HG02884 (cell line): ENCODE results near the gene APOA1.
"Not testable (repeated sequence)": the region's sequence is repeated elsewhere in the genome, so short reads cannot be mapped to it uniquely, and the experiment has no call there.

ENCODE experiments used
- ATAC-seq: cut with Tn5 transposase; IDR thresholded peaks from one replicate; pipeline ENCODE4 v1.9.1; 2021; ENCODE audit warnings: mild to moderate bottlenecking, moderate library complexity; ENCODE audit not compliant: unreplicated experiment

APOA1 gene

DNA sequence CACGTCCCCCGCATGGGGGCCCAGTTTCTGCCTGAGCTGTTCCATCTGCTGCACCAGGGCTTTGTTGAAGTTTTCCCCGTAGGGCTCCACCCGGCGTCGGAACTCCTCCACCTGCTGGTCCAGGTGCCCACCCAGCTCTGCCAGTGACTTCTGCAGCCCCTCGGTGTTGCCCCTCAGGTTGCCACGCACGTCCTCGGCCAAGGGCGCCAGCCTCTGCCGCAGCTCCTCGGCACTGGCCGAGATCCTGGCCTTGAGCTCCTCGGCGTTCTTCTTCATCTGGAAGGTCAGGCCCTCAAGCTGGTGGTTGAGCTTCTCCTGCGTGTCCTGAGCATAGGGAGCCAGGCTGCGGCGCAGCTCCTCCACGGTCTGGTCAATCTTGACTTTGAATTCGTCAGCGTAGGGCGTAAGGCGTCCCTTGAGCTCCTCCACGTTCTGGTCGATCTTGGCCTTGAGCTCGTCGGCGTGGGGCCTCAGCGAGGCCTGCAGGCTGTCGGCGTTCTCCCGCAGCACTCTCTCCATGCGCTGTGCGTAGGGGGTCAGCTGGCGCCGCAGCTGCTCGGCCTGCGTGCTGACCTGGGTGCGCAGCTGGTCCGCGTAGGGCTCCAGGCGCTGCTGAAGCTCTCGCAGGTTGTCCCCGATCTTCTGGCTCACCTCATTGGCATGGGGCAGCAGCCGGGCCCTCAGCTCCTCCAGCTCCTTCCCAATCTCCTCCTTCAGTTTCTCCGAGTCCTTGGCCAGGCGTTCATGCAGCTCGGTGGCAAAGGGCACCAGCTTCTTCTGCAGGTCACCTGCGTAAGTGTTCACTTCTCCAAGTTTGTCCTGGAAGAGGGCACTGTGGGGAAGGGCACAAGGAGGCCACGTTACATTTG, 16.1 kb downstream of the APOA1 start:
- ATAC-seq = no peak

DNA sequence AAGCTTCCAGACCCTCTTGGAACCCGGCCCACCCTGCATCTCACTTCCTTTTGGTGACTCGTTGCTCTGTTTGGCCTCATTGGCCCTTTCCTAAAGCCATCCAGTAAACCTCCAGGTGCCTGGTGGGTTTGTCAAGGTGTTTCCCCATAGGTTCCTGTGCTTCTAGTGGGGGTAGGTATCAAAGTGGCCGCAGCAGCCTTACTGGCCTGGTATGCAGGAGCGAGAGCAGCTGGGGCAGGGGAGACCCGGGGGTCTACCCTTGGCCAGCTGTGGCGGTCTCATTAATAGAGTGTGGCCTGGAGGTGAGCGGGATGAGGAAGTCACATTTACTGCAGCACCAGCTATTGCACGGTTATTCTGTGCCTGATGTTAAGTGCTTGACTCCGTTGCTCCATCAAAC, 18.4 kb downstream of the APOA1 start:
- ATAC-seq = no peak

DNA sequence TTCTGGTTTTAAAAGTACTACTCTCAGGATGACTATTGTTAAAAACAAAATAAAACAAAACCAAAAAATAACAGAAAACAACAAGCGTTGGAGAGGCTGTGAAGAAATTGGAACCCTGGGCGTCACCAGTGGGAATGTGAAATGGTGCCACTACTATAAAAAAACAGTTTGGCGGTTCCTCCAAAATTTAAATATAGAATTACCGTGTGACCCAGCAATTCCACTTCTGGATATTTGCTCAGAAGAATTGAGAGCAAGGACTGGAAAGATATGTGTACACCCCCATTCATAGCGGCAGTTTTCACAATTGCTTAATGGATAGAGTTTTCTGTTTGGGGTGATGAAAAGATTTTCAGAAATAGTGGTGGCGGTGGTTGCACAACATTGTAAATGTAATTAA, 22.9 kb downstream of the APOA1 start:
- no peak for ATAC-seq

DNA sequence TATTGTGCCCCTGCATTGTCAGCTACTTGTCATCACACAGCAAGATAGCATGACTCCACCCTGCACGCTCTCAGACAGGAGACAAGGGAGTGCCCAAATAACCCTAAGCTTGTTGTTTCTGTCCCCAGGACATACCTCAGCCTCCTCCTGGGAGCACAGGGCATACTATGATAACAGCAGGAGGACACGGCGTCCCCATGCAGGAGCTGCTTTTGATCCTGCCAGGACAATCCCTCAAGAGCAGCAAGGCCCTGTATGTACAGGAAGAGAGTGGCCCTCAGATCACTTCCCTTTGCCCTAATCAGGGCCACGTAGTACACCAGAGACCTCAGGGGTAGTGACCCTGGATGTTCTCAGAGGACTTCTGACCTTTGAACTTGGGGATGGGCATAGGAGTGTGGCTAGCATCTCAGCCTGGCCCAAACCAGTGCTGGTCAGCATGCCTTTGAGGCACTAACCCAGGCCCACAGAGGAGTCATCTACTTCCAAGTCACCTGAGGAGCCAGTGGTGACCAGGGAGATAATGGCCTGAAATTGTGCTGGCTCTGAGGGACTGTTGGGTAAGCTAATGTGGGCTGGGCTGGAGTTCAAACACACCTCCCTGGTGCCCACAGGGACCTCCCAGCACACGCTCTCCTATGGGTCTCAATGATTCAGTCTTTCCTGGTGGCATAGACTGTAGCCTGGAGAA, 23.5 kb downstream of the APOA1 start:
- ATAC-seq = no peak

DNA sequence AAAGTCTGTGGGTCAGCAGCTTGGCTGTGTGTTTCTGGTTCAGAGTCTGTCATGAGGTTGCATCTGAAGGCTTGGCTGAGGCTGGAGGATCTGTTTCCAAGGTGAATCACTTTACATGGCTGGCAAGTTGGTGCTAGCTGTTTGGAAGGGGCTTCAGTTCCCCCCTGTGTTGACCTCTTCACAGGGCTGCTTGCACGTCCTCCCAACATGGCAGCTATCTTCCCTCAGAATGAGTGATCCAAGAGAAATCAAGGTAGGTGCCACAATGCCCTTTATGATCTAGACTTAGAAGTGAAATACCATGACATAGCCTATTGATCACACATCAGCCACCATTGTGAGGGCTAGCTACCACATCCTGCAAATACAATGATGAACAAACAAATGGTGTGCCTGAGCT, 24.3 kb downstream of the APOA1 start:
- no peak for ATAC-seq

DNA sequence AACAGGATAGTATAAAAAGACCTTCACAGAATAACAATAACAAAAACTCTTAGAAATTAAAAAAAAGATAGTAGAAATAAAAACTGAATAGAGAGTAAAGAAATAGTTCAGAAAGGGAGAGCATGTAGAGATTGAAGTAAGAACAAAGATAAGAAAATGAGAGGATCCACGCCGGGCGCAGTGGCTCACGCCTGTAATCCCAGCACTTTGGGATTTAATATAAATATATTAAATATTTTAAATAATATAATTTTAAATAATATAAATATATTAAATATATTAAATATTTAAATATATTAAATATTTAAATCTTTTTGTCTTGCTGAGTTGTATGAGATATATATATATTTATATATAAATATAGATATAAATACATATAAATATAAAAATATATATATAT, 25.3 kb downstream of the APOA1 start:
- no peak for ATAC-seq

DNA sequence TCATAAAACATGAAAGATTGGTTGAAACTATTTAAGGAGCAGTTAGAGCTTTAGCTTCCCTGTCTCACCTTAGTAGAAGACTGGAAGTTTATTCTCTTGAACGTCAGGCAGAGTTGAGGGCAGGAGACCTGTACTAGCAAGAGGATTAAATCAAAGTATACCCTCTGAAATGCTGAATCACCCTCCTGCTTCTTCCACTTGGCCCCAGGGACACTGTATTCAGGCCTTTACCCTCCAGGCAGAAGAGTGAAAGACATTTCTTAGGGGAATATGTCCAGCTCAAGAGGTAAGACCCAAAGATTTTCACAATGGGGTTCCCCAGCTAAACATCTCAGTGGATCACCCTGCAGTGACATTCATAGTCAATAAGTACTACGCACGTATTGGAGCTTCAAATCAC, 26.2 kb downstream of the APOA1 start:
- ATAC-seq = no peak

DNA sequence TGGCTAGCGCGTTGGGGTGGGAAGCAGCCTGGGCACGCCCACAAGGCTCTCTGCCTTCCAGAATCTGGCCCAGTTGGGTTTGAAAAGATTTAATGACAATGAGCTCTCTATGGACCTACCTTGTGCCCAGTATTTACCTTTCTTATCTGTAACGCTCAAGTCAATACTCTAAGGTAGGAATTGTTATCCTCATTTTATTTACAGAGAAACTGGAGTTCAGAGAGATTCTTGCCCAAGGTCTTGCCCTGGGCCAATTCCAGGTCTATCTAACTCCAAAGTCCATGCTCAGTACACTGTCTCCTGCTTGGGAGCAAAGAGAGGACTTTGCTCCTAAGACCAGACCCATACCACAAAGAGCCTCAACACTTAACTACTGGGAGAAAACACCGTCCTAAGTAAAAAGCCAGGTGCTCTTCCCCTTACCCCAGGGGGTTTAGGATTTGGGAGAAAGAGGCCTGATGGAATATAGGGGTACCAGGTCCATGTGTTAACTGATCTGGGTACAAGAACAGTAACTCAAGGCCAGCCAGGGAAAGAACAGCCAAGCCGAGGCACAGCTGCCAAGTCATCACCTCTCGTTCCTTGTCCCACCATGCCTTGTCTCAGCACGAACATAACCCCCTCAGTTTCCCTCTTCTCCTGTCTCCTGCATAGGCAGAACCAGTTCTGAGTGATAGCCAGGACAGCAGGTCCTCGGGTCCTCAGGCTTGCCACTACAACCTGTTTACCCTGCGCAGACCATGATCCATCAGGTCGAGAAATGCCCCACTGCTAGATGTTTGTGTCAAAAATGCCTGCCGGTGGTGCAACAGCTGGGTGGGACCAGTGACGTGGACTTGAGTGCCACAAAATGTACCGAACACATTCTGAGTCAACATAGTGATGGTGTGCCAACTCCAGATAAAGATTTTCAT, 28.9 kb downstream of the APOA1 start:
- no peak for ATAC-seq

DNA sequence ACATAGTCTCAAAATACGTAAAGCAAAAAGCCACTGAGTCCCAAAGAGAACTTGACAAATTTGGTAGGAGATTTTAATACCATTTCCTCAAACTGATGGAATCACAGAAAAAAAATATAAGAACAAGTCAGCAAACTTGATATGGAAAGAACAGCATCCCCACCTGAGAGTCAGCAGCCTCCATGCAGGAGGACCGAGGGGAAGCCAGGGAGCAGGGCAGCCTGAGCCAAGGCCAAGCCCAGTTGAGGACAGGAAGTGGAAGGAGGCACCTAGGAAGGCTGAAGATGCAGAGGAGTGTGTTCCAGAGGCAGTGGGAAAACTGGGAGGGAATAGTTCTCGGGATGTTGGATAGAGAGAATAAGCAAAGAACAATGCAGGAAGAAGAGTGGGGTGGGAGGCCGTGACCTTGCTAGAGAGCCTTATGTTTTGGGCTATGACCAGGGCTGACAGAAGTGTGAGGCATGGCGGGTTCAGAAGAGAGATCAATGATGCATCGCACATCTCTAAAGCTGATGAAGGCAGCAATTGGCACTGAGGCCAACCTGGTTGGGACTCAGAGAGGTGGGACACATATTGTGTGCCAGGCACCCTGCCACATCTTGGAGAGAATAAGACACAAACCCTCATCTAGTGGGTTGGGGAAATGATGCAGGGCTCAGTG, 29.7 kb downstream of the APOA1 start:
- ATAC-seq = no peak

DNA sequence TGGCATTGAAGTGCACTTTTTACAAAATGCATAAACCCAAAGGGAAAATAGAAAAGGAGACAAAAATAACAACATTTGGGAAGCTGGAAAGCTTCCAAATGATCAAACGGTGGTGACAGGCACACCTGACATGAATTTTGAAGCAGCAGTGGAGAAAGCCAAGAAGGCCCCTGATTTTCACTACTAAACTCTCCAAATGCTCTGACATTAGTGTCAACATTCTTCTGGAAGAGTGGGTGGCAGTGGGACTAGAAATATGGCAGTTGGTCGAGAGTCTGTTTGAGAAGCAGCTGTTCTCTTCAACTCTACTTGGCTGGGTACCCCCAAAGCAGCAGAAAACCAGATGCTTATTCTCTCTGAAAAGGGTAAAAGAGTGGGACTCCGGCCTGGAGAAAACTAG, 33.4 kb downstream of the APOA1 start:
- ATAC-seq = no peak

DNA sequence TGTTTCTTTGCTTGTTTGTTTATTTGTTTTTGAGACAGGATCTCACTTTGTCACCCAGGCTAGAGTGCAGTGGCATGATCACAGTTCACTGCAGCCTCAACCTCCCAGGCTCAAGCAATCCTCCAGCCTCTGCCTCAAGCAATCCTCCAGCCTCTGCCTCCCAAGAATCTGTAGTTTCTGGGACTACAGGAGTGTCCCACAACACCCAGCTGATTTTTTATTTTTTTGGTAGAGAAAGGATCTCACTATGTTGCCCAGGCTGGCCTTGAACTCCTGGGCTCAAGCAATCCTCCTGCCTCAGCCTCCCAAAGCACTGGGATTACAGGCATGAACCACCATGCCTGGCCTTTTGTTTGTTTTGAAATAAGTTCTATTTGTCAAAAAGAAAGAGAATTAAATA, 35.8 kb downstream of the APOA1 start:
- ATAC-seq = not testable (repeated sequence)

DNA sequence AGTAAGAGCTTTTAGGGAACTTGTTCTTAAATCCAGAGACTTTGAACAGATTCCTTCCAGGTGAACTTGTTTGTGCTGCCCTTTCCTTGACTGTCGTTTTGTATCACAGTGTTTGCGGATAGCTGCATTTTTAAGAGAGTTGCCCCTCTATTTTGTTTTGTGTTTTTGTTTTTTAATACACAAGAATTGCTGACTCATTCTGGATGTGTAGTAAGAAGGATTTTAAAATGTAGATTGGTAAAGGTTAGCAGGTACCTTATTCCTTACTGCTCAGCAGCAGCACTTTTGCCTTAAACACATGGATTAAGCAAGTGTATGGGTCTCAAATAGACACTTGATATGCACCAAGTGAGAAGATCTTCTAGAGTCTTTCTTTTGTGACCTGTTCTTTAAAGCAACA, 36.8 kb downstream of the APOA1 start:
- ATAC-seq = no peak

DNA sequence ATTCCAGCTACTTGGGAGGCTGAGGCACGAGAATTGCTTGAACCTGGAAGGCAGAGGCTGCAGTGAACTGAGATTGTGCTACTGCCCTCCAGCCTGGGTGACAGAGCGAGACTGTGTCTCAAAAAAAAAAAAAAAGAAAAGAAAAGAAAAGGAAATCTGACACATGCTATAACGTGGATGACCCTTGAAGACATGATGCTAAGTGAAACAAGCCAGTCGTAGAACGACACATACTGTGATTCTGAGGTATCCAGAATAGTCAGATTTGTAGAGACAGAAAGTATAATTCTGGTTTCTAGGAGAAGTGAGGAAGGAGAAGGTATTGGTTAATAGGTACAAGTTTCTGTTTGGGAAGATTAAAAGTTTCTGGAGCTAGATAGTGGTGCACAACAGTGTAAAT, 39.1 kb downstream of the APOA1 start:
- no peak for ATAC-seq

DNA sequence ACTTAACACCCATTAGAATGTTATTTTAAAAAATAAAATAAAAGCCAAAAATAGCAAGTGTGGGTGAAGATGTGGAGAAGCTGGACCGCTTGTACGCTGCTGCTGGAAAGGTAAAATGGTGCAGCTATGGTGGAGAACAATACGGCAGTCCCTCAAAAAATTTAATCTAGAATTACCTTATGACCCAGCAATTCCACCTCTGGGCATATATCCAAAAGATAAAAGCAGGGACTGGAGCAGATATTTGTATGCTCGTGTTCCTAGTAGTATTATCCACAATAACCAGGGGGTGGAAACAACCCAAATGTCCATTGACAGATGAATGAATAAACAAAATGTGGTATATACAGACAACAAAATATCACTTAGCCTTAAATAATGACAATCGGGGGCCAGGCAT, 39.6 kb downstream of the APOA1 start:
- no peak for ATAC-seq

DNA sequence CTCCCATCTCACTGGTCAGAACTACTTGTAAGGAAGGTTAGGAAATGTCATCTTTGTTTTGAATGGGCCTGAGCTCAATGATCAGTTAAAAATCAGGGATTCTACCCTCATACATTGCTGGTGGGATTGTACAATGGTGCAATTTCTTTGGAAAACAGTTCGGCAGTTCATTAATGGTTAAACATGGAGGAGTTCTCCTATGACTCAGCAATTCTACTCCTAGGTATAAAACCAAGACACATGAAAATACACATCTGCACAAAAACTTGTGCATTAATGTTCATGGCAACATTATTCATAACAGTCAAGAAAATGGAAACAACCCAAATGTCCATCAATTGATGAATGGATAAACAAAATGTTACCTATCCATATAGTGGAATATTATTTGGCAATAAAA, 40.9 kb downstream of the APOA1 start:
- ATAC-seq = no peak

DNA sequence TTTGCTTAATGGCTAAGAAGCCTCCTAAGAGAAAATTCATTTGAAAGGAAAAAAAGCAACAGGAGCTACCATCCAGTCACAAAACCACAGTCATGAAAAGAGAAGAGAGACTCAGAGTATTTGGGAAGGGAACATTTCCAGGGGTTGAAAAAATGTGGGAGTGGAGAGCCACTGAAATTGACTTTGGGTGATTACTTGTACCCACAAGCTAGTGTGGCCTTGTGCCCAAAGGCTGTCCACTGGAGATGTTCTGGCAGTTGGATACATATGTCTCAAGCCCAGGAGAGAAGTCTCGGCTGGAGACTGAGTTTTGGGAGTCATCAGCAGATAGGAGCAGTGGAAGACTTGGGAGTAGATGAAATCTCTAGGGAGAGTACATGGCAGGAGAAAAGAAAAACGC, 42.6 kb downstream of the APOA1 start:
- no peak for ATAC-seq

DNA sequence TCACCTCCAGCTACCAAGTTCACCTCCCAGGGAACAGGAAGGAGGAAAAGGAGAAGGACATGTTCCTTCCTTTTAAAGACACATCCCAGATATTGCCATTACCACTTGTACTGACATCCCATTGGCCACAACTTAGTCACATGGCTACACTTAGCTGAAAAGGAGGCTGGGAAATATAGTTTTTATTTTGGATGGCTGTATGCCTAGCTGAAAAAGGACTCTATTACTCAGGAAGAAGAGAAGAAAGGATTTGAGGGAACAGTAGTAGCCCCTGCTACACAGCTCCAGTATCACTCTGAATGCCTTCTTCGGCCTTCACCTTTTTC, 43.7 kb downstream of the APOA1 start:
- no peak for ATAC-seq

DNA sequence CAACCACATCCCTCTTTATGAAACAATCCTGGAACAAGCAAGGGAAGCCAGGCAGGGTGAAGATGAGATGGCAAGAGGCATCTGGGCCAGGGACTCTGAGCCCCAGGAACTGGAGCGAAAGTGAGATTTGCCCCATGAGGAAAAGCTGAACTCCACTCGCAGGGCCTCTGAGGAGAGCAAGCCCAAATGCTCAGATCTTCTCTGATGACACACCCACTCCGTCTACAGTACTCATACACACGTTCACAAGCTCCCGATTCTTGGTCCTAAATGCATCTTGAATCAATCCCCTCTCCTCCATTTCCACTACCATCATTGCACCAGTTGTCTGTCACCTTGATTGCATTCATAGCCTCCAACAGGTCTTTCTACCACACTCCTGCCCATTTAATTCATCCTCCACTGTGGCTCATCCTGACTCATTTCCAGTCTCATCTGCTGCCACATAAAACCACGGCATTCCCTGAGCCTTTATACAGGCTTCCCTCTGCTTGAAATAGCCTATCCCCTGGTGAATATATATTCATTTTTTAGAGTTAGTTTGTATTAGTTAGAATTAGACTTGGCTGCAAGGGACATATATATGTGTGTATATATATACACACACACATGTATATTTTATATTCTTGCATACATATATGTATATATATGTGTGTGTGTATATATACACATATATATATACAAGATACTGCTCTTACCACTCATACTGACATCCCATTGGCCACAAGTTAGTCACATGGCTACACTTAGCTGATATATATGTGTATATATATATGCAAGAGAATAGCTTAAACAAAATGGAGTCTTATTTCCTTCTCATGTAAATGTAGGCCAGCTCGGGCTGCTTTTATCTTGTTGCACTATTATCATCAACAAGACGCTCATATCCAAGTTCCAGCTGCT, 44.3 kb downstream of the APOA1 start:
- no peak for ATAC-seq

DNA sequence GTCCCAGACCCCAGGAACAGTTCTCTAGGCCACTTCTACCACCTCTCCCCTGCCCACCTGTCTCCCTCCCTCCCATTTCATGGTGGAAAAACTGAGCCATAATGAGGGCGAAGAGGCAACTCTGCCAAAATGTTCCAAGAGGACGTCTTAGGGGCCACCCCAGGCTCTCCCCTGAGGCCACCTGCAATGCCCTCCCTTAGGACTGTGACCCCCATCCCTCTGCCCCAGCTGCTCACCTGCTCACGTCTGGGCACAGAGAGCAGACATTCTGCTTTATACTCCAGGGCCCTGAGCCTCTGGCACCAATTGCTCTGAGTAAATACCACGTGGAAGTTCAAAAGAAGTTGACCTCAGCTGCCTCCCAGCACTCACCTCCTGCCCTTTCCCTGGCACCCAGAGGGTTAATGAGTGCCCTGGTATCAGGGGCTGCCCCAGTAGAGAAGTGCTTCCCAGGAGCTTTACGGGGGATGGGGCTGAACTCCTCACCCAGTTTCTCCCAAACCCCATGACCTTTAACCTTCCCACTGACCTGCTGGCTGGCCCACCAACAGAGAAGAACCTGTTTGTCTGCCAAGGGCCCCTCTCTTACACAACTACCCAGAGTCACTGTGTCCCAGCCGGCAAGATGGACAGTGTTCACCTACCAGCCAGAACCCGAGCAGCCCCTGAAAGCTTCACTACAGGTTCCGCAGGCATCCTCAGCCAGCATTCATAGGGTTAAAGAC, 45.1 kb downstream of the APOA1 start:
- no peak for ATAC-seq

DNA sequence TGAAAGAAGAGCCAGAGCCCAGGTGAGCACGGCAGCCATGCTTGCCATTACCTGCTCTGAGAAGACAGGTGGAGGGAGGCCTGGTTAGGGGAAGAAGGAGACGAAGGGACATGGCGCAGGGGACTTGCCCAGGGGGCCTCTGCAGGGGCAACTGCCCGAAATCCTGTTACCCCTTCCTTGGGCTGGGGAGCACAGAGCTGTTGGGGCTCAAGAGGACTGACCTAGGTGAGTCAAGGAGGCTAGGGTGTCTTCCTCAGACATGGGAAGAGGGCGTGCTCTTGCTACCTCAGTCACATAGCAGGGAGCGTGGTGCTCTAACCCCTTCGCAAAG, 45.6 kb downstream of the APOA1 start, which contains the start of gene APOA5:
APOA5 (minus strand) TSS at position 67 of the 331 bp plus-strand sequence; CDS start at position 48, 19 bp downstream.
- no peak for ATAC-seq
